Hematopoietic multipotent progenitor cell treated with erythropoietin and hydrocortisone succinate and interleukin-3 and kit ligand, for 8 days (in vitro differentiated cells): Measurements from ENCODE around the gene COL6A5.
"Not testable (repeated sequence)": the region's sequence is repeated elsewhere in the genome, so short reads cannot be mapped to it uniquely, and the experiment has no call there.

ENCODE experiments used
- DNase-seq: peaks from one replicate; pipeline ENCODE4 v3.0.0-alpha.2; 2015

Gene COL6A5

GRCh38 chr3:130389743-130390478 is 44.4 kb downstream of the COL6A5 start:
- peak; percentile 28 for DNase-seq

DNA sequence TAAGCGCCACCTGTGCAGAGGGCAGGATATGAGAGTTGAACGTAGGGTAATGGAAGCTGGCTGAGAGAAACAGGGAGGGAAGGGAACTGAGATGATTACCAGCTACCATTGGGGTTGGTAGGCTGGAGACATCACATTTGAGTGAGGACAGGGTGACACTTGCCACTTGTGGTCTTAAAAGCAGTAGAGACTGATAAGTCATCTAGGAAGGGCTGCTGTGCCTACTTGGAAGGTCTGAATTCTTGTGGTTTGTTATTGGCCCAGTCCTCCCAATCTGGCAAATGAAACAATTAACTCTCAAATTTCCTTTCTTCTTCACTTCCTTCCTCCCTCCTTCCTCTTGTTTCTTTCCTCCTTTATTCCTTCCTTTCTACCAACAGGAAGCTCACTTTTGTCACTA is 46.8 kb downstream of the COL6A5 start:
- DNase-seq = peak; percentile 7

GRCh38 chr3:130393594-130393993 is 48.1 kb downstream of the COL6A5 start:
- DNase-seq = no peak

DNA sequence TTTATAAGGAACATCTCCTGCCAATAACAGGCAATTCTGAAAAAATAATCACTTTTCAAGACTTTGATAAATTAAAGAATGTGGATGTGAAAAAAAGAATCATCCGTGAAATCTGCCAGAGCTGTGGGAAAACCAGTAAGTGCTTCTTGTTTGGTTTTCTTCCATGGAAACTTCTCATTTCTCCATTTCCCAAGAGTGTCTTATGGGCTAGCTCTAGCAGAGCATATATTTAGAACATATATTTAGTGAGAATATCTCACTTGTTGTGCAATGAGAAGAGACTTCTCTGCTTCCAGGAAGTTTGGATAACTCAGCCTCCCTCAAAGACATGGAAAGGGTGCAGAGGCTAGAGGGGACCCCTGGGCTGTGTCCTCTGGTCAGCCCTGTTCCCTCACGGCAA is 49.9 kb downstream of the COL6A5 start:
- no peak for DNase-seq

GRCh38 chr3:130395916-130396315 is 50.4 kb downstream of the COL6A5 start:
- DNase-seq = no peak

DNA sequence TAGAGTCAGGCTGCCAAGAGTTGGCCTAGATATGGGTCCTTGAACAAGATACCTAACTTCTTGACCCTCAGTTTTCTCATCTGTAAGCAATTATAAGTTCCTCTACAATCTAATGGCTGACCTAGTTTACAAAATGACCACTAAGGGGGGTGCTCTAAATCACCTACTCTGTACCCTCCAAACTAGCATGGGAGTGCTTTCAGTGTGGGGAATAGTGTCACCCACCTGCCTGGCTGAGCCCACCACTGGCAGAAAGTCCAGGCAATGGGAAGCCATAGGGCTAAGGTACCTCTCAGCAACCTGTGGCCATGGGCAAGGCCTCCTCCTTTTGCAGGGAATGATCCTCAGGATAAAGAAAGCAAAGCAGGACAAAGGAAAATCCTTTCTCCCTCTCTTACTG is 58.9 kb downstream of the COL6A5 start:
- no peak for DNase-seq

DNA sequence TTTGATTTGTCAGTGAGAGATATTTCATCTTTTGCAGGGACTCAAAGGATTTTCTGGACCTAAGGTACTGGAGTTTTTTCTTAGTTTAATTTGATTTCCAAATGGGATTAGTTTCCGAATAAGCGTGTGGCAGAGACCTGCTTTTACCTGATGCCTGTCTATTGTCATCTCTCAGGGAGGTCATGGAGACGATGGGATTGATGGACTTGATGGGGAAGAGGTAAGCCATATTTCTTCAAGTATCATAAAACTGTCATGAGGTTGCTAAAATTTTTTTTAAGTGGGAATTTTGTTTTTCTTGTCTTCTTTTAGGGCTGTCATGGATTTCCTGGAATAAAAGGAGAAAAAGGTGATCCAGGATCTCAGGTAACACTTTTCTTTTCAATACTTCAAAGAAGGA is 60.5 kb downstream of the COL6A5 start:
- no peak for DNase-seq

- DNase-seq = not testable (repeated sequence)
Observed at GRCh38 chr3:130408253-130408652, 62.8 kb downstream of the COL6A5 start.

GRCh38 chr3:130411320-130411719 is 65.8 kb downstream of the COL6A5 start:
- no peak for DNase-seq

GRCh38 chr3:130412991-130413560 is 67.6 kb downstream of the COL6A5 start:
- DNase-seq = no peak

DNA sequence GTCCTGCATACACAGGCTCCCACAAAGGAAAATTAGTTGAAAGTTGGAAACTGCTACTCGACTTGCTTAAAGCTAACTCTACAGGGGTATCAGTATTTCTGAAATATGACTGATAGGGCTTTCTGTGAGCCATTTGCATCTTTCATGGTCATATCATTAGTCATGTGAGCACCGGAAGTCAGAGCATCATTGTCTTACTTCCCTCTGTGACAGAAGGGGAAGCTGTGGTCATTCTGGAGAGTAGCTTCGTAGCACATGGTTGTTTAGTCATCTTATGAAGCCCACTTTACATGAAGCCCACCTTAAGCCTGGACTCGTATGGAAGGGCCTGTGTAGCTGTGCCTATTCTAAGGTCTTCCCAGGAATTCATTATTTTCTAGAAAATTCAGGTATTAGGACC is 69.0 kb downstream of the COL6A5 start:
- DNase-seq = peak; percentile 10

GRCh38 chr3:130420466-130420865 is 75.0 kb downstream of the COL6A5 start:
- no peak for DNase-seq

DNA sequence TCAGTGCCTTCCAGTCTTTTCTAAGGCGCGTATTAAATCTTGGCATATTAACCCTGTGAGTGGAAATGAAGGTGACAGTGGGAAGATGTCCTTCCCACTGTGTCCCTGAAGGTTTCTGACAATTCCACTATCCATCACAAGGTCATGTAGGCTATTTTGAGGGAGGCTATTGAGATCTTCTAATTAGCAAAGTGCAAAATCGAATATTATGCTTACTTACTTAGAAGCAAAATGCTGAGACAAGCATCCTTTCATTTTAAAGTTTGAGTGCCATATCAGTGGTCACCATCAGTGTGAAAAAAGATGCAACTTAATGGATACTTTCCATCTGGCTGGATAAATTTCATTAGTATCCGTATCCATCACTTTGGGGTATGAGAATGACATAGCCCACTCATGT is 77.6 kb downstream of the COL6A5 start:
- DNase-seq = no peak

- DNase-seq = no peak
Observed at GRCh38 chr3:130424837-130425236, 79.4 kb downstream of the COL6A5 start.

DNA sequence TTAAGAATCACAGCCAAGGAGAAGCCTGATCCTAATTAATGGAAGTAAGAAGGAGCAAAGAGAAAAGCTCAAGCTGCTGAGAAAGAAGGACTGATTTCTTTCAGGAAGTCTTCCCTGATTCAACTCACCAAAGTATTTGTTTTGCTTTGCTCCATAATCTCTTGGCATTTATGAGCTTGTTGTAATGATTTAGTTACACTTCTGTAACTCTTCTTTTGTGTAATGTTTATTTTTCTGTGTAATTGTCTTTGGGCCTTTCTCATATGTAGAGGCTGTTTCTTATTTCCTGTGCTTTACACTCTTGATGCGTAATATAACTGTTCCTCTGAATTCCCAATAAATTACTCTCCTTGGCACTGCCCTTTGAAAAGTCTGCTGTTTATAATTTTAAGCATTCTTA is 80.0 kb downstream of the COL6A5 start:
- DNase-seq = no peak

DNA sequence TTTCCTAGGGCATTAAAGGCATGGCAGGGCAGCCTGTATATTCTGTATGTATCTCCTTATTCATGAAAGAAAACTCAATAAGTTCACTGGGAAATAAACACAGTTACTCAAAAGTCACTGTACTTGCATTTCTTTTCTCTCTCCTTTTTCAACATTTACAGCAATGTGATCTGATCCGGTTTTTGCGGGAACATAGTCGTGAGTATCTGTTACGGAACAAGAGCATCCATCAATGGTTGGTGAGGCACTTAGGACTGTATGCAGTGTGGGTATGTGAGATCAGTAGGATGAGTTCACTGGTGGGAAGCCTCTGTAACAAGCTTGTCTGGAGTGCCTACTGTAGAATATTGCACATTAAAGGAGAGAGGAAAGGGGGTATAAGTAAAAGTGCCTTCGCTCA is 80.7 kb downstream of the COL6A5 start:
- DNase-seq = no peak

GRCh38 chr3:130428871-130429712 is 83.6 kb downstream of the COL6A5 start:
- no peak for DNase-seq

DNA sequence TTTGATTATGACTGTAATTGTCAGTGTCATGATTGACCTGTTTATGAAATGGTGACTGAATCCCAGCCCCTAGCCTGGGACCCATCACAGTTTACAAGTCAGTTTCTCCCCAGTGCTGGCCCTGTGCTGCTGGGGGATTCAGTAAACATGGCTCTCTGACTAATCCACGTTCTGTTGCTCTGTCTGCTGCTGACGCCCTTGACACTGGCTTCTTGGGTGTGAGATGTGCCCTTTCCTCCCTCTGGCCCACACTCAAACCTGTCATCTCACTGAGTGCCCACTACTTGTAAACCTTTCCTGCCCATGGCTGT is 84.2 kb downstream of the COL6A5 start:
- no peak for DNase-seq

GRCh38 chr3:130430266-130430665 is 84.8 kb downstream of the COL6A5 start:
- no peak for DNase-seq

- DNase-seq = not testable (repeated sequence)
Observed at GRCh38 chr3:130432086-130432485, 86.6 kb downstream of the COL6A5 start.

GRCh38 chr3:130433306-130433705 is 87.8 kb downstream of the COL6A5 start:
- DNase-seq = peak; percentile 6

GRCh38 chr3:130442284-130442683 is 96.8 kb downstream of the COL6A5 start:
- DNase-seq = no peak

DNA sequence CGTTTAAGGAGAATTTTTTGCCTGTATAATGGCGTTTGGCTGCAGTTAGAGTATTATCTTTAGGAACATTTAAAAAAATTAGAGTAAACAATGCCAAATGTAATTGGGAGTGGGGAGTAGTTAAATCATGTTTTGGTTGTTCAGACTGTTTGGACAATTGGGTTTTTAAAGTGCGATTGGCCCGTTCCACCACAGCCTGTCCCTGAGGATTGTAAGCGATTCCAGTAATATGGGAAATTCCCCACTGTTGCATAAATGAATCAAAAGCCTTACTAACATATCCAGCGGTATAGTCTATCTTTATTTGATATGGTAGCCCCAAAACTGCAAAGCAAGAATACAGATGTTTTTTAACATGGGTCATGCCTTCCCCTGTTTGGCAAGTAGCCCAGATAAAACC is 101.4 kb downstream of the COL6A5 start:
- DNase-seq = not testable (repeated sequence)

DNA sequence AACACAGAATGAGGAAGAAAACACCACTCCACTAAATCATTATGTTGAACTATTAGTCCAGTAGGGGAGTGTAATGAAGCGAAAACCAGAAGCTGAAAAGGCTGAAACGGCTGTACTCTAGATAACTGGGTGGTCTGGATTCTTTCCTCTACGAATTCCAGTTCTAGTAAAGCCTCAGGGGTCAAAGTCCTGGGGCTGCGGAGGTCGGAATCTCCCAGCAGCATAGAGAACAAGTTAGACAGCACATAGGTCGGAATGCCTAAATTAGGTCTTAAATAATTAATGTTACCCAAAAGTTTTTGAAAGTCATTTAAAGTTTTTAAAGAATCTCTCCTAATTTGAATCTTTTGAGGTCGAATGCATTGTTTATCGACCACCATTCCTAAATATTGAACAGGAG is 102.7 kb downstream of the COL6A5 start:
- DNase-seq = not testable (repeated sequence)
